ENCODE data around the gene RASAL1. TPM values are rescaled to one million over a fixed set of nuclear protein-coding genes. Genes with fewer than 3 reads are reported as not detected.
"Not testable (repeated sequence)": the region's sequence is repeated elsewhere in the genome, so short reads cannot be mapped to it uniquely, and the experiment has no call there.

The RASAL1 gene
- total and polyA plus RNA-seq, 2 experiments from 2014 or later = not detected

GRCh38 chr12:113118142-113118541 is 17.4 kb downstream of the RASAL1 start:
- 60 to 65% methylated on average over 1 of the region's 1 CpG for WGBS, 2 experiments (ENCODE audit: low coverage in 1 of 2, low lambda C conversion rate in 2 of 2, missing lambda C conversion rate in 2 of 2)

GRCh38 chr12:113117684-113118083 is 17.9 kb downstream of the RASAL1 start:
- H3K4me3 ChIP-seq; H3K79me2 ChIP-seq (ENCODE audit: insufficient read depth); H4K20me1 ChIP-seq (ENCODE audit: insufficient read depth); H3K9me3 ChIP-seq (ENCODE audit: low read depth); H3F3A ChIP-seq (ENCODE audit: insufficient read depth); H3K36me3 ChIP-seq (ENCODE audit: low read depth); in situ Hi-C loops (cut with MboI); H3K4me1 ChIP-seq (ENCODE audit: insufficient read depth); H3K9me2 ChIP-seq (ENCODE audit: insufficient read depth); H3K9ac ChIP-seq; H2AFZ ChIP-seq; H3K27me3 ChIP-seq (replicated peaks; ENCODE audit: insufficient read depth); H3K27ac ChIP-seq; H3K4me2 ChIP-seq (ENCODE audit: unreplicated experiment): not testable (repeated sequence)
- DNase-seq = peak; percentile 50
- 9 to 10% methylated on average over 8 of the region's 8 CpGs for WGBS, 2 experiments (ENCODE audit: low coverage in 1 of 2, low lambda C conversion rate in 2 of 2, missing lambda C conversion rate in 2 of 2)

More at GRCh38 chr12:113118142-113118541, 17.4 kb downstream of the RASAL1 start:
- no peaks in the 10 kb centered on the region for H3F3A ChIP-seq (ENCODE audit: insufficient read depth)
- H3K27ac ChIP-seq = no peak overlapping the region
- H4K20me1 ChIP-seq (ENCODE audit: insufficient read depth) = no peaks in the 10 kb centered on the region
- no peak overlapping the region for H3K9ac ChIP-seq
- no peaks in the 10 kb centered on the region for H3K79me2 ChIP-seq (ENCODE audit: insufficient read depth)
- no peaks in the 10 kb centered on the region for H3K36me3 ChIP-seq (ENCODE audit: low read depth)
- H3K4me3 ChIP-seq = no peak overlapping the region
- no peaks in the 10 kb centered on the region for H3K9me2 ChIP-seq (ENCODE audit: insufficient read depth)
- H3K27me3 ChIP-seq (replicated peaks; ENCODE audit: insufficient read depth) = 0 out of 2 replicates have a peak, but pooled peaks cover 10% of the 10 kb centered on the region
- no peak overlapping the region for H3K4me2 ChIP-seq (ENCODE audit: unreplicated experiment)
- H3K4me1 ChIP-seq (ENCODE audit: insufficient read depth) = no peaks in the 10 kb centered on the region
- no peak for DNase-seq
- no peak for TF ChIP-seq EZH2phosphoT487 (IDR thresholded peaks at IDR 0.05; ENCODE audit: insufficient read depth, low read depth)
- TF ChIP-seq EZH2 (IDR thresholded peaks at IDR 0.05; ENCODE audit: insufficient read depth, poor library complexity, severe bottlenecking) = no peak
- no peak overlapping the region for H2AFZ ChIP-seq
- no peaks in the 10 kb centered on the region for H3K9me3 ChIP-seq (ENCODE audit: low read depth)
- in situ Hi-C loops (cut with MboI) = no loop called here

GRCh38 chr12:113116875-113117274 is 18.7 kb downstream of the RASAL1 start:
- no peak overlapping the region for H3K4me2 ChIP-seq (ENCODE audit: unreplicated experiment)
- no peak for DNase-seq
- 44 to 54% methylated on average over 4 to 6 of the region's 6 CpGs for WGBS, 2 experiments (ENCODE audit: low coverage in 1 of 2, low lambda C conversion rate in 2 of 2, missing lambda C conversion rate in 2 of 2)
- TF ChIP-seq EZH2phosphoT487 (IDR thresholded peaks at IDR 0.05; ENCODE audit: insufficient read depth, low read depth) (no peak), EZH2 (IDR thresholded peaks at IDR 0.05; ENCODE audit: insufficient read depth, poor library complexity, severe bottlenecking) (no peak)
- H3K9me2 ChIP-seq (ENCODE audit: insufficient read depth) = no peaks in the 10 kb centered on the region
- H4K20me1 ChIP-seq (ENCODE audit: insufficient read depth) = no peaks in the 10 kb centered on the region
- H3K4me1 ChIP-seq (ENCODE audit: insufficient read depth) = no peaks in the 10 kb centered on the region
- H2AFZ ChIP-seq = no peak overlapping the region
- H3K9me3 ChIP-seq (ENCODE audit: low read depth) = no peaks in the 10 kb centered on the region
- H3K27me3 ChIP-seq (replicated peaks; ENCODE audit: insufficient read depth) = no peaks in the 10 kb centered on the region; the same call in 1 of the 2 replicates
- H3K79me2 ChIP-seq (ENCODE audit: insufficient read depth) = no peaks in the 10 kb centered on the region
- no peak overlapping the region for H3K27ac ChIP-seq
- H3F3A ChIP-seq (ENCODE audit: insufficient read depth) = no peaks in the 10 kb centered on the region
- in situ Hi-C loops (cut with MboI) = no loop called here
- H3K4me3 ChIP-seq = no peak overlapping the region
- H3K9ac ChIP-seq = no peak overlapping the region
- no peaks in the 10 kb centered on the region for H3K36me3 ChIP-seq (ENCODE audit: low read depth)

GRCh38 chr12:113115455-113116126 is 20.0 kb downstream of the RASAL1 start:
- Histone ChIP-seq H4K20me1 (ENCODE audit: insufficient read depth) (no peaks in the 10 kb centered on the region), H3K9me3 (ENCODE audit: low read depth) (no peaks in the 10 kb centered on the region), H3K27me3 (replicated peaks; ENCODE audit: insufficient read depth) (no peaks in the 10 kb centered on the region; the same call in none of the 2 replicates), H3K79me2 (ENCODE audit: insufficient read depth) (no peaks in the 10 kb centered on the region), H3K4me2 (ENCODE audit: unreplicated experiment) (no peak overlapping the region), H3K36me3 (ENCODE audit: low read depth) (no peaks in the 10 kb centered on the region), H3K4me3 (no peak overlapping the region), H3K9ac (no peak overlapping the region), H3K9me2 (ENCODE audit: insufficient read depth) (no peaks in the 10 kb centered on the region), H3F3A (ENCODE audit: insufficient read depth) (no peaks in the 10 kb centered on the region), H2AFZ (no peak overlapping the region), H3K4me1 (ENCODE audit: insufficient read depth) (no peaks in the 10 kb centered on the region), H3K27ac (no peak overlapping the region)
- WGBS, 2 experiments (ENCODE audit: low coverage in 1 of 2, low lambda C conversion rate in 2 of 2, missing lambda C conversion rate in 2 of 2) = 77 to 79% methylated on average over 21 to 22 of the region's 22 CpGs
- in situ Hi-C loops (cut with MboI) = no loop called here
- no peak for TF ChIP-seq EZH2 (IDR thresholded peaks at IDR 0.05; ENCODE audit: insufficient read depth, poor library complexity, severe bottlenecking)
- no peak for TF ChIP-seq EZH2phosphoT487 (IDR thresholded peaks at IDR 0.05; ENCODE audit: insufficient read depth, low read depth)
- no peak for DNase-seq
